Measurements from ENCODE around the gene PLP2. TPM values are rescaled to one million over a fixed set of nuclear protein-coding genes. Genes with fewer than 3 reads are reported as not detected.
"Not testable (repeated sequence)": the region's sequence is repeated elsewhere in the genome, so short reads cannot be mapped to it uniquely, and the experiment has no call there.

Gene PLP2
- total and polyA plus RNA-seq, 2 of the 4 experiments (the other 2 are of a cell fraction) = 22.6 to 156 TPM

GRCh38 chrX:49129427-49129826 lies 42.3 kb upstream of the PLP2 start:
- Histone ChIP-seq H3K23ac (ENCODE audit: low read depth, low read length) (no peak overlapping the region), H2BK15ac (ENCODE audit: low read depth, low read length) (no peak overlapping the region), H2BK5ac (ENCODE audit: low read depth, low read length, poor library complexity, severe bottlenecking) (no peak overlapping the region), H2AFZ (replicated peaks; ENCODE audit: low read length, poor library complexity) (no peak overlapping the region), H4K5ac (ENCODE audit: low read depth, low read length) (no peak overlapping the region), H3K27ac (ENCODE audit: insufficient read depth, low read length) (no peak overlapping the region), H2AK9ac (replicated peaks; ENCODE audit: low read depth, low read length, poor library complexity) (no peak overlapping the region), H3K27me3 (ENCODE audit: control insufficient read depth, insufficient read depth, low read length) (no peaks in the 10 kb centered on the region), H4K91ac (ENCODE audit: insufficient read depth, low read depth, low read length) (no peak overlapping the region), H4K8ac (ENCODE audit: low read depth in 2 of 2, low read length in 2 of 2) (no peak overlapping the region), H3K9ac (ENCODE audit: low read depth, low read length) (no peak overlapping the region), H4K20me1 (ENCODE audit: insufficient read depth, low read length) (no peaks in the 10 kb centered on the region), H2AK5ac (ENCODE audit: low read depth, low read length) (no peak overlapping the region), H2BK20ac (ENCODE audit: low read depth, low read length) (no peak overlapping the region), H3K9me1 (ENCODE audit: insufficient read depth, low read length) (no peaks in the 10 kb centered on the region), H3K4ac (ENCODE audit: low read depth, low read length) (no peak overlapping the region), H3K4me1 (ENCODE audit: control insufficient read depth, insufficient read depth, low read length) (no peaks in the 10 kb centered on the region), H3K56ac (ENCODE audit: extremely low read depth, insufficient read depth, low read length) (no peak overlapping the region), H3K36me3 (ENCODE audit: control insufficient read depth, insufficient read depth, low read length) (no peaks in the 10 kb centered on the region), H3K9me3 (ENCODE audit: control insufficient read depth, insufficient read depth, low read length) (no peaks in the 10 kb centered on the region), H2BK120ac (ENCODE audit: low read depth, low read length) (no peak overlapping the region), H3K14ac (replicated peaks; ENCODE audit: low read depth, low read length) (no peak overlapping the region), H3K4me3 (ENCODE audit: insufficient read depth, low read depth, low read length) (no peak overlapping the region), H3K18ac (ENCODE audit: low read depth, low read length) (no peak overlapping the region), H3K4me2 (ENCODE audit: low read depth, low read length) (no peak overlapping the region), H3K79me1 (ENCODE audit: low read depth in 1 of 2, low read length in 2 of 2) (no peaks in the 10 kb centered on the region)
- TF ChIP-seq RFX5 (IDR thresholded peaks at IDR 0.05; ENCODE audit: low read depth, low read length) (no peak), MAFK (IDR thresholded peaks at IDR 0.05; ENCODE audit: low read depth, low read length) (no peak), FOS (IDR thresholded peaks at IDR 0.05; ENCODE audit: low read depth, low read length) (no peak), MAZ (IDR thresholded peaks at IDR 0.05; ENCODE audit: borderline replicate concordance, low read depth, low read length) (no peak), USF2 (IDR thresholded peaks at IDR 0.05; ENCODE audit: low read depth, low read length) (no peak), RAD21 (IDR thresholded peaks at IDR 0.05; ENCODE audit: low read length) (no peak), CEBPB (IDR thresholded peaks at IDR 0.05; ENCODE audit: low read depth, low read length) (no peak)
- BruUV-seq (replicated peaks) = no TSS peak
- in situ Hi-C loops (cut with MboI; ENCODE audit: low sequenced_read_pairs) = no loop called here
- intact Hi-C loops (cut with micrococcal nuclease) = no loop called here
- DNase-seq (no peak), ATAC-seq (ENCODE audit: low read depth) (no peak)
- dilution Hi-C loops (cut with HindIII; ENCODE audit: low sequenced_read_pairs, unreplicated experiment) = no loop called here
- CTCF ChIA-PET = no interaction called here
- WGBS, 2 experiments (ENCODE audit: extremely low coverage in 2 of 2, insufficient read length in 1 of 2) = 60% methylated on average over 1 of the region's 4 CpGs; no CpG with 5 or more reads in 1 of the 2 experiments
- POLR2A ChIA-PET (ENCODE audit: unreplicated experiment) = no interaction called here

GRCh38 chrX:49132275-49132674 lies 39.4 kb upstream of the PLP2 start:
- H3K79me1 ChIP-seq (ENCODE audit: low read depth in 1 of 2, low read length in 2 of 2); H3K36me3 ChIP-seq (ENCODE audit: control insufficient read depth, insufficient read depth, low read length); H2BK15ac ChIP-seq (ENCODE audit: low read depth, low read length); POLR2A ChIA-PET (ENCODE audit: unreplicated experiment); DNase-seq; H3K9me3 ChIP-seq (ENCODE audit: control insufficient read depth, insufficient read depth, low read length); H3K9ac ChIP-seq (ENCODE audit: low read depth, low read length); H3K27ac ChIP-seq (ENCODE audit: insufficient read depth, low read length); H2BK120ac ChIP-seq (ENCODE audit: low read depth, low read length); H3K27me3 ChIP-seq (ENCODE audit: control insufficient read depth, insufficient read depth, low read length); H4K91ac ChIP-seq (ENCODE audit: insufficient read depth, low read depth, low read length); H2BK20ac ChIP-seq (ENCODE audit: low read depth, low read length); H2BK5ac ChIP-seq (ENCODE audit: low read depth, low read length, poor library complexity, severe bottlenecking); H3K9me1 ChIP-seq (ENCODE audit: insufficient read depth, low read length); H4K8ac ChIP-seq (ENCODE audit: low read depth in 2 of 2, low read length in 2 of 2); H3K14ac ChIP-seq (replicated peaks; ENCODE audit: low read depth, low read length); H2AK5ac ChIP-seq (ENCODE audit: low read depth, low read length); H3K18ac ChIP-seq (ENCODE audit: low read depth, low read length); H3K4me1 ChIP-seq (ENCODE audit: control insufficient read depth, insufficient read depth, low read length); H2AFZ ChIP-seq (replicated peaks; ENCODE audit: low read length, poor library complexity); H3K23ac ChIP-seq (ENCODE audit: low read depth, low read length); H3K56ac ChIP-seq (ENCODE audit: extremely low read depth, insufficient read depth, low read length); H4K5ac ChIP-seq (ENCODE audit: low read depth, low read length); ATAC-seq (ENCODE audit: low read depth); in situ Hi-C loops (cut with MboI; ENCODE audit: low sequenced_read_pairs); H3K4ac ChIP-seq (ENCODE audit: low read depth, low read length); CTCF ChIA-PET; H3K4me3 ChIP-seq (ENCODE audit: insufficient read depth, low read depth, low read length); BruUV-seq (replicated peaks); H4K20me1 ChIP-seq (ENCODE audit: insufficient read depth, low read length); dilution Hi-C loops (cut with HindIII; ENCODE audit: low sequenced_read_pairs, unreplicated experiment); H3K4me2 ChIP-seq (ENCODE audit: low read depth, low read length); H2AK9ac ChIP-seq (replicated peaks; ENCODE audit: low read depth, low read length, poor library complexity); intact Hi-C loops (cut with micrococcal nuclease): not testable (repeated sequence)
- no CpG with 5 or more reads among the region's 7 CpGs for WGBS, 2 experiments (ENCODE audit: extremely low coverage in 2 of 2, insufficient read length in 1 of 2)

All from IMR-90 (cell line).